WI38 (cell line): ENCODE measurements around the gene ITGB1.
"Not testable (repeated sequence)": the region's sequence is repeated elsewhere in the genome, so short reads cannot be mapped to it uniquely, and the experiment has no call there.

Source experiments
- H3K4me3 ChIP-seq: 2 replicates; pipeline ENCODE4 v1.5.1; 2011; ENCODE audit warnings: low read depth, mild to moderate bottlenecking, control low read depth, low read length
- CTCF ChIP-seq: IDR thresholded peaks from 2 replicates; pipeline ENCODE4 v1.5.1; 2012; ENCODE audit warnings: low read depth, mild to moderate bottlenecking, control low read depth, low read length

ITGB1 gene

GRCh38 chr10:32995066-32995622 is 37.1 kb upstream of the ITGB1 start:
- TF ChIP-seq CTCF, result no peak
- no peak overlapping the region for H3K4me3 ChIP-seq

GRCh38 chr10:32994632-32995031 is 36.6 kb upstream of the ITGB1 start:
- not testable (repeated sequence) for H3K4me3 ChIP-seq

GRCh38 chr10:32992310-32992709 is 34.3 kb upstream of the ITGB1 start:
- not testable (repeated sequence) for H3K4me3 ChIP-seq

- TF ChIP-seq CTCF, result no peak
These were observed 32.8 kb upstream of the ITGB1 start for GRCh38 chr10:32990811-32991210.

GRCh38 chr10:32988604-32989003 is 30.6 kb upstream of the ITGB1 start:
- no peak overlapping the region for H3K4me3 ChIP-seq
- TF ChIP-seq CTCF, result no peak

More at GRCh38 chr10:32990811-32991210, 32.8 kb upstream of the ITGB1 start:
- no peak overlapping the region for H3K4me3 ChIP-seq

GRCh38 chr10:32987172-32987571 is 29.1 kb upstream of the ITGB1 start:
- H3K4me3 ChIP-seq, result no peak overlapping the region
- TF ChIP-seq CTCF, result no peak

GRCh38 chr10:32985775-32986350 is 27.8 kb upstream of the ITGB1 start:
- H3K4me3 ChIP-seq, result no peak overlapping the region
- no peak for TF ChIP-seq CTCF

GRCh38 chr10:32985341-32985764 is 27.3 kb upstream of the ITGB1 start:
- TF ChIP-seq CTCF, result no peak
- H3K4me3 ChIP-seq, result no peak overlapping the region
